Measurements from ENCODE around the gene TRO.

The TRO gene

GRCh38 chrX:54964766-54965497 is 44.3 kb downstream of the TRO start:
- TF ChIP-seq CTCF (IDR thresholded peaks at IDR 0.05; ENCODE audit: low read depth, low read length, missing control alignments): no peak
- Histone ChIP-seq H3K36me3 (replicated peaks) (no peaks in the 10 kb centered on the region), H3K27me3 (replicated peaks) (no peaks in the 10 kb centered on the region), H3K27ac (no peak overlapping the region), H3K4me3 (ENCODE audit: low read depth, low read length) (no peak overlapping the region)
- no peak for DNase-seq
- in situ Hi-C loops (cut with HindIII; ENCODE audit: low pct_ligation_motif_present, low sequenced_read_pairs): no loop called here

- no peak overlapping the region for H3K4me3 ChIP-seq (ENCODE audit: low read depth, low read length)
- no peak overlapping the region for H3K27ac ChIP-seq
- H3K27me3 ChIP-seq (replicated peaks): no peaks in the 10 kb centered on the region
- no peak for TF ChIP-seq CTCF (IDR thresholded peaks at IDR 0.05; ENCODE audit: low read depth, low read length, missing control alignments)
- H3K36me3 ChIP-seq (replicated peaks): no peaks in the 10 kb centered on the region
- in situ Hi-C loops (cut with HindIII; ENCODE audit: low pct_ligation_motif_present, low sequenced_read_pairs): no loop called here
- DNase-seq: no peak
These were observed 56.8 kb downstream of the TRO start for GRCh38 chrX:54977387-54977786.

GRCh38 chrX:54978448-54978847 is 57.8 kb downstream of the TRO start:
- DNase-seq: no peak
- Histone ChIP-seq H3K27ac (no peak overlapping the region), H3K27me3 (replicated peaks) (no peaks in the 10 kb centered on the region), H3K4me3 (ENCODE audit: low read depth, low read length) (no peak overlapping the region), H3K36me3 (replicated peaks) (no peaks in the 10 kb centered on the region)
- no peak for TF ChIP-seq CTCF (IDR thresholded peaks at IDR 0.05; ENCODE audit: low read depth, low read length, missing control alignments)
- in situ Hi-C loops (cut with HindIII; ENCODE audit: low pct_ligation_motif_present, low sequenced_read_pairs): no loop called here

GRCh38 chrX:54979432-54979831 is 58.8 kb downstream of the TRO start:
- no peak for TF ChIP-seq CTCF (IDR thresholded peaks at IDR 0.05; ENCODE audit: low read depth, low read length, missing control alignments)
- DNase-seq: no peak
- H3K4me3 ChIP-seq (ENCODE audit: low read depth, low read length): no peak overlapping the region
- no peaks in the 10 kb centered on the region for H3K36me3 ChIP-seq (replicated peaks)
- in situ Hi-C loops (cut with HindIII; ENCODE audit: low pct_ligation_motif_present, low sequenced_read_pairs): no loop called here
- no peaks in the 10 kb centered on the region for H3K27me3 ChIP-seq (replicated peaks)
- no peak overlapping the region for H3K27ac ChIP-seq

GRCh38 chrX:54980334-54980733 is 59.7 kb downstream of the TRO start:
- H3K36me3 ChIP-seq (replicated peaks): no peaks in the 10 kb centered on the region
- in situ Hi-C loops (cut with HindIII; ENCODE audit: low pct_ligation_motif_present, low sequenced_read_pairs): no loop called here
- no peaks in the 10 kb centered on the region for H3K27me3 ChIP-seq (replicated peaks)
- H3K4me3 ChIP-seq (ENCODE audit: low read depth, low read length): no peak overlapping the region
- no peak for DNase-seq
- H3K27ac ChIP-seq: no peak overlapping the region
- no peak for TF ChIP-seq CTCF (IDR thresholded peaks at IDR 0.05; ENCODE audit: low read depth, low read length, missing control alignments)

Data from brain microvascular endothelial cell (primary cell).